SH-SY5Y (cell line): ENCODE data around the gene NACC2.

Experiments used
- GATA2 ChIP-seq: IDR thresholded peaks from 2 replicates; pipeline ENCODE4 v1.6.1; 2011; ENCODE audit warnings: mild to moderate bottlenecking, low read depth, low read length
- GATA3 ChIP-seq: IDR thresholded peaks from 2 replicates; pipeline ENCODE4 v1.6.1; 2011; ENCODE audit warnings: low read depth, mild to moderate bottlenecking, low read length, moderate library complexity

NACC2 gene

DNA sequence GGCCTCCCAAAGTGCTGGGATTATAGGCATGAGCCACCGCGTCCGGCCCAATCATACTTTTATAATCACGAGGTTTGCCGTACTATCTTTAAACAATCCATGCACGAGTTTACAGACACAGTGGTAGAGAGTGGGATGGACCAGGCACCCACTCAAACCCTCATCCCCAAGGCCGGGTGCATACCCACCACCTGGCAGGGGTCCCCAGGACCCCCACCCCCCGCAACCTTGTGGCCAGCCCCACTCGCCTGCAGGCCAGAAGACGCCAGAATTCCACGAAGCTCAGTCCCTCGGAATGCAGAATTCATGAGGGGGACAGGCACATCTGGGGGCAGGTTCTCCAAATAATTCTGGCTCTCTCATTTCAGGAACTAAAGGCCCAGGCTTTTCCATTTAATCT is 17.1 kb downstream of the NACC2 start:
- TF ChIP-seq GATA2 (no peak), GATA3 (no peak)

GRCh38 chr9:136077491-136077890 is 17.6 kb downstream of the NACC2 start:
- TF ChIP-seq GATA3 (no peak), GATA2 (no peak)

DNA sequence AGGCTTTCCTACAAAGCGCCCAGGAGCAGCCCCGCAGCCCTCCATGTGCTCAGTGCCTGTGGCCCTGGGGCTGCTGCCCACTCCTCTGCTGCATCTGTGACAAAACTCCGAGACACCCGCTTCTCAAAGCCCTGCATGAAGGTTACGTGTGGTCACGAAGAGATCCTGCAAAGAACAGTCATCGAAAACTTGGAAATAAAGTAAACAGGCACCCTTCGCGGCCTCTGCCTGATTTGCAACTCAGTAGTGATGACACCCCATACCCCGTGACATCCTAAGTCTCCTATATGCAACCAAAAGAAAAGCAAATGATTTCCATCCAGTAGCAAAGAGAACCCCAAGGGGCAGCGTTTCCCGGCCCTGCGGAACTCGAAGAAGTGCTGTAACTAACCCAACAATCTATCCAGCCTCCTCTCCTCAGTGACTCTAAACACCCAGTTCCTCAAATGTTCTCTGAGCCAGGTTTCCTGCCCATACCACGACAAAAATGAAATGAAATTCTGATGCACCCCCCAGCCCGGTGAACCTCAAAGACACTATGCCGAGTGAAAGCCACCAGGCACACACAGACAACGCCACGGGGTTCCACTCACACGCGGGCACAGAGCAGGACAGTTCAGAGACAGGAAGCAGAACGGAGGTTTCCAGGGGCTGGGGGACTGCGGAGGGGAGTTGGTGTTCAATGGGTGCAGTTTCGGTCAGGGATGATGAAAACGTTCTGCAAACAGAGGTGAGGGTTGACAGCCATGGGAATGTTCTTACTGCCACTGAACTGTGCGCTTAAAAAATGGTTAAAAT is 19.0 kb downstream of the NACC2 start:
- no peak for TF ChIP-seq GATA3
- no peak for TF ChIP-seq GATA2

DNA sequence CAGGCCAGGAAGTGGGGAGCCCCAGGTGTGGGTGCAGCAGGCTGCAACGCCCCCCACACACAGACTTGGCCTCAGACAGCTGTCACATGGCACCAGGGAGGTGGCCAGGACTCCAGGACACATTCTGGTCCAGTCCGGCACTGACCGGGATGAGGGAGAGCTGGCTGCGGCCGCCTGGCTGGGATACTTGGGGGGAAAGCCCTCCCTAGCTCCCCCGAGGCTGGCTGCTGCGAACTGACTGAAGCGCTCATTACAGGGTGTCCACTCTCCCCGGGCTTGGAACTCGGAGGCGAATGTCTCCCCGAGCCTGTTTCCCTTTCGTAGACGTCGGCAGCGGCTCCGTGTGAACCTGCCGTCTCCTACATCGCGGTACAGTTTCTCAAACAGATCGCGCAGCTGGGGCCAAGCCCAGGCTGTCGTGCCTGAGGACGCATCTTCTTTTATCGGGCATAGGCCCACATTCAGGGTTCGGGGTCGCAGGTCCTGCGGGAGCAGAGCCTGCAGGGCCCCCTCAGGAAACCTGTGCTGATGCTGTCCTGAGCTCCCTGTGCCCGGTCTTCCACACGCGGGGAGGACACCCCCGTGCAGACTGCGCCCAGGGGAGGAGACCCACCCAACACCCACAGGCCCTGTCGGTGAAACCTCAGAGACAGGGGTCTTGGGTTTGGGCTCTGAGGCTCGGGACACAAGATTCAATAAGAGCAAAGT is 19.8 kb downstream of the NACC2 start:
- TF ChIP-seq GATA3 (no peak), GATA2 (no peak)

DNA sequence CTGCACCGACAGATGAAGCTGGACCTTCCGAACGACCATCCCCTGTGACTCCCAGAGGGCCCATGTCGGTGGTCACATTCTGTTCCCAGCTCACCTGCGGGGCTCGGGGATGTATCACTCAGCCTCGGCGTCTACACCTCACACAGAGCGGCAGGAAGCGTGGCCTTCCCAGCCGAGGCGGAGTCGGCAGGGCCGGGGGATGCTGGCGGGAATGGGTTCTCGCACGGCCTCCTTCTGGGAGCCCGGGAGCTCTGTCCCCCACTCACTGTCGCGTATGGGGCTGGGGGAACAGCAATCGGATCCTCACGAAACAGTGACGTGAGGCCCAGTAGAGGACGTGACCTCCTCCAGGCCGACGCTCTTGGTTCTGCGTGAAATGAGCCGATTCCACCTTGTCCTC is 20.4 kb downstream of the NACC2 start:
- TF ChIP-seq GATA2 (no peak), GATA3 (no peak)

DNA sequence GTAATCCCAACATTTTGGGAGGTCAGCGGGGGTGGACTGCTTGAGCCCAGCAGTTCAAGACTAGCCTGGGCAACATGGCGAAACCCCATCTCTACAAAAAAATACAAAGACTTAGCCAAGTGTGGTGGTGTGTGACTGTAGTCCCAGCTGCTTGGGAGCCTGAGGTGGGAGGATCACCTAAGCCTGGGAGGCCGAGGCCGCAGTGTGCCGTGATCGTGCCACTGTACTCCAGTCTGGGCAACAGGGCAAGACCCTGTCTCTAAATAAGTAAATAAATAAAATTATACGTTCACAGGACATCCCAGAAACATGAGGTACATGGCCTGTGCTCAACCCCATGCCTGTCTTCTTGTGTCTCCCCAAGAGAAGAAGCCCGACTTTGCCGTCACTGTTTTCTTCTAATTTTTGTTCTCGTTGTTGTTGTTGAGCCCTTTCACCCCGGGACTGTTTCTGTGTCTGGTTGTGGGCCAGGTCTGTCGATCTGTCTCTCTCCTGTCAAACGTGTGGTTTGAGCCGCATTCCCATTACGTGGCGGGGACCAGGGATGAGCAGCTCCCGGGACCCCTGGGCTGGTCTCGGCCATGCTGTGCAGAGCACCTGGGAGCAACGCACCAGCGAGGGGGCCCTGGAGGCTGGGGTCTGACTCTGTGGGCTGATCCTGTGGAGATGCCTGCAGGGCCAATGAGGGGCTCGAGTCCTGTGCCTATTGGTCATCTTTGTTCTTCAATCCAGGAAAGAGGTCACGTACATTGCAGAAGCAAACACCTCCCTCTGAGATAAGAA is 32.2 kb downstream of the NACC2 start:
- TF ChIP-seq GATA2 = no peak
- TF ChIP-seq GATA3 = no peak

DNA sequence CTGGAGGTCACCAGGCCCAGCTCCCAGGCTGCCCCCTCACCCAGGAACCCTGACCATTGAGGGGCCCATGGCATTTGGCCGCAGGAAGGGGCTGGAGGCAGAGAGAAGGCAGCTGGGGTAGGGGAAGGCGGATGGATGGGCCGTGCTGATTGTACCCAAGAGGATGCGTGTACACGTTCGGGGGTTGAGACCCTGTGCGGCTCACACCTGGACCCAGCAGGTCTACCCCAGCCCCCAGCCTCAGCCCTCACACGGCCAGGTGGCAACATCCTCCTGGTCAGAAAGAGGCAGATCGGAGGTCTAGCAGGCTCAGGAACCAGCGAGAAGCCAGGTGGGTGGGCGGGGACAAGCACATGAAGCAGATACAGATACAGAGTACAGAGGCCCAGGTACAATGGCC is 33.7 kb downstream of the NACC2 start:
- TF ChIP-seq GATA2 = no peak
- TF ChIP-seq GATA3 = no peak

GRCh38 chr9:136060671-136061371 is 34.3 kb downstream of the NACC2 start:
- TF ChIP-seq GATA3 = no peak
- TF ChIP-seq GATA2 = no peak

DNA sequence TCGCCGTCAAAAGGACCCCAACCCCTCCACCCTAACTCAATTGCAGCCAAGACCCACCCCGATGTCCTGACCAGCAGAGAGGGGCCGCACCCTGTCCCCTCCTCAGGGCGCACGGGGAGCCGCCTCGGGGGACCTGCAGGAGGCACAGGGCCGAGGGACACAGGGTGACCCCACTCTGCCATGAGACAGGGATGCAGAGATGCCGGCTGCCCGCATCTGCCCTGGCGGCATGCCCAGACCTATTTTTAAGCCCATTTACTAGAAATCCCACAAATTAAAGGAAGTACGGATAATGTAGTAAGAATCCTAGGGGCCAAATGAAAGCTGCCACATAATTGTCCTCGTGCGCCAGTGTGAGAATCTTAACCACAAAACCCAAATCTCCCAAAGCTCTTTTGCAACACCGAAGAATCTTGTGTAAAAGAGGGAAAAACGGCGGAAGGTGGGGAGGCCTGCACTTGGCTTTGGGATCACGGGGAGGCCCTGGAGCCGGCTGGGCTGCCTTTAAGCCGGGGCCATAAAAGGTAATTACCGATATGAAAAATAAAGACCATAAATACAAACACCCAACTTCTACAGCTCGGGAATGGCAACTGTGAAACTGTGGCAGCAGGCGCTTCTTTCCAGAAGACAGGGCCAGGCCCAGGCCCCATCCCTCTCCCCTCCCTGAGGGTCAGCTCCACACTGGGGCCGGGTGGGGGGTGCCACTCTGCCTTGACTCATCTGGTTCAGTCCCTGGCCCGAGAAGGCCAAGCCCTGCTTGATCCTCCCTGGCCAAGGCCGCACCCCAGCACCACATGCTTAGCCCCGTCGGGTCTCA is 35.0 kb downstream of the NACC2 start:
- no peak for TF ChIP-seq GATA3
- TF ChIP-seq GATA2 = no peak

DNA sequence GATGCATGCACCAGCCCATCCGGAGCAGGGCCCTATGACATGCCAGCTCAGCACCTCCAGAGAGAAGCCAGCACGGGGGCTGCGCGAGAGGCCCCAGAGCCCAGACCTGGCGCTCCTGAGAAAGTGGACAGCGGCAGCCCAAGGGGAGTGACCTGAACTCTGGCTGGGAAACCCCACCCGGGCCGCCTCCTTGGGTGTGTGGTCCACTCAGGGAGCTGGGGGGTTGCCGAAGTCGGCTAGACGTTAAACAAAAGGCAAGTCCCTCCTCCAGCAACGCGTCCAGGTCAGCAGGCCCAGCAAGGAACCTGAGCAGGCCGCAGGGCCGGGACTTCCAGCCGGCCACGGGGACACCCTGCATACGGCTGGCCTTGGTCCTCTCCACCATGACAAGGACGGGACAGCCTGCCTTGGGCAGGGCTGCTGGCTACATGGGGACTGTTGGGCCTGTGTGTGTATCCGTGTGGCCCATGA is 35.7 kb downstream of the NACC2 start:
- TF ChIP-seq GATA3 (no peak), GATA2 (no peak)

- no peak for TF ChIP-seq GATA3
- TF ChIP-seq GATA2 = no peak
Measured at GRCh38 chr9:136058801-136059302, 36.2 kb downstream of the NACC2 start.

- TF ChIP-seq GATA3 (no peak), GATA2 (no peak)
Measured at GRCh38 chr9:136058084-136058483, 37.0 kb downstream of the NACC2 start.

DNA sequence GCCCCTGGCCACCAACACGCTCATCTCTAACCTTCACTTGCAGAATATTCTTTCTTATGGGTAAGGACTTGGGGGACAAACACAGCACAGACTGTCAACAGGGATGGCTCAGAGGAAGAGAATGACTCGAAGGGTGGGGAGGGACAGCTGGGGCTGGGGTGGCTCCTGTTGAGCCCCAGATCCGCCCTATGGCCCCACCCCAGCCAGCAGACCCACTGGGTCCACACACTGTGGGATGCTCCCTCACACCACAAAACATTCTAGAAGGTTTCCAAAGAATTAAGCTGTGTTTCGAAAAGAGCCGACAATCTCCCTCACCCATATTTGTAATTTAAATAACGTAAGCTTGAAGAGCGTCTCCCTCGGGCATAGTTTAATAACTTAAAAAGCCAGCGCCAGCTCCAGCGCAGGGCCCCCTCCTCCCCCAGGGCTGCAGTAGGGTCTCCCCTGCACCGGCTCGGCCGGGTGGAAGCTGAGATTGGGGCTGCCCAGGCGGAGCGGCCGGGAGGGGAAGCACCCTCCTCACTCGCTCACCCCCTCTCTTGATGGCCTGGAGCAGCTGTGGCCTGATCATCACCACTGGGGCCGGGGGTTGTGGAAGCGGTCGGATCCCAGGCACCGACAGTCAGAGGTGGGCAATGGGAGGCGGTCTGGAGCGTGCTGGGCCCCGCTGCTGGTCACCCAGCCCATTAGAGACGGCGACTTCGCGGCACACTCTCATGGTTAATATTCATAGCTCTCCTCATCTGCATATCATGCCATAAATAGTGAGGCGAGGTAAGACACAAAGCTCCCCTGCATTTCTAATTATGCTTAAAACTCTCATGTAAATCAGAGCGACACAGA is 37.6 kb downstream of the NACC2 start:
- no peak for TF ChIP-seq GATA2
- no peak for TF ChIP-seq GATA3
